HepG2 (cell line): ENCODE measurements around the gene TMEM87A. TPM values are rescaled to one million over a fixed set of nuclear protein-coding genes. Genes with fewer than 3 reads are reported as not detected.

ENCODE experiments used
- HNRNPH1 ChIP-seq: fragments of 200-400 bp; formaldehyde crosslinking; optimal IDR thresholded peaks from 2 replicates; pipeline ENCODE3; 2017; ENCODE audit warnings: mild to moderate bottlenecking, low read depth, low read length
- KLF9 ChIP-seq: IDR thresholded peaks from 2 replicates; pipeline ENCODE4 v1.6.1; 2016; ENCODE audit warnings: low read depth
- PAX8 ChIP-seq: sonication (generic); formaldehyde crosslinking; IDR thresholded peaks from 2 replicates; pipeline ENCODE4 v1.8.0; 2022; ENCODE audit warnings: mild to moderate bottlenecking, missing genetic modification reagents, borderline replicate concordance
- RFX5 ChIP-seq: IDR thresholded peaks from 2 replicates; pipeline ENCODE4 v1.6.1; 2011; ENCODE audit warnings: low read depth, low read length, improper control_type of control experiment
- SALL2 ChIP-seq: sonication (generic); formaldehyde crosslinking; IDR thresholded peaks from 2 replicates; pipeline ENCODE4 v1.8.1; 2023; ENCODE audit warnings: mild to moderate bottlenecking, missing genetic modification reagents, inconsistent platforms
- STAG1 ChIP-seq: sonication (generic); formaldehyde crosslinking; IDR thresholded peaks from 2 replicates; pipeline ENCODE4 v1.4.0; 2020; ENCODE audit warnings: missing genetic modification reagents
- ZBTB7A ChIP-seq: sonication (generic); formaldehyde crosslinking; IDR thresholded peaks from 2 replicates; pipeline ENCODE4 v1.8.0; 2022; ENCODE audit warnings: mild to moderate bottlenecking, missing genetic modification reagents
- ZNF331 ChIP-seq: sonication (generic); formaldehyde crosslinking; IDR thresholded peaks from 2 replicates; pipeline ENCODE4 v1.4.0; 2020; ENCODE audit warnings: missing genetic modification reagents
- polyA plus RNA-seq, 8 experiments: library from polyadenylated mRNA; depleted of rRNA in 3 of 8; stranded (reverse) in 7 of 8; unstranded in 1 of 8; fragments of >200 nt; fragmentation: Illumina TruSeq in 4 of 8; extraction: Trizol in 4 of 8; gene quantifications; 2 replicates each; pipeline versions ENCODE4 v1.2.1 to v1.2.3, GENCODE V29; 2011 to 2016; ENCODE audit warnings: low read depth in 4 of 8, missing spikeins in 1 of 8, mixed read lengths in 1 of 8; ENCODE audit not compliant: insufficient read depth in 1 of 8
- total RNA-seq, 5 experiments: library from RNA; depleted of rRNA; stranded (reverse); fragments of >200 nt; fragmentation: Illumina TruSeq; extraction: Trizol; gene quantifications; 2 replicates each; pipeline ENCODE4 v1.2.3, GENCODE V29; 2016; ENCODE audit warnings: low read depth in 1 of 5
- TF ChIP-seq, protein P1 (sequence below): sonication (generic); formaldehyde crosslinking; IDR thresholded peaks from 2 replicates; pipeline ENCODE4 v1.4.0; 2020; ENCODE audit warnings: missing genetic modification reagents
- TF ChIP-seq, protein P2 (sequence below): sonication (generic); formaldehyde crosslinking; IDR thresholded peaks from 2 replicates; pipeline ENCODE4 v1.4.0; 2020; ENCODE audit warnings: mild to moderate bottlenecking, missing genetic modification reagents
- TF ChIP-seq, protein P3 (sequence below): sonication (generic); formaldehyde crosslinking; IDR thresholded peaks from 2 replicates; pipeline ENCODE4 v1.5.0; 2020; ENCODE audit warnings: missing genetic modification reagents, mild to moderate bottlenecking, borderline replicate concordance
- TF ChIP-seq, protein P4 (sequence below): sonication (generic); formaldehyde crosslinking; IDR thresholded peaks from 2 replicates; pipeline ENCODE4 v1.4.0; 2020; ENCODE audit warnings: mild to moderate bottlenecking, missing genetic modification reagents, borderline replicate concordance
- TF ChIP-seq, protein P5 (sequence below): sonication (generic); formaldehyde crosslinking; IDR thresholded peaks from 2 replicates; pipeline ENCODE4 v1.4.0; 2020; ENCODE audit warnings: low read depth, mild to moderate bottlenecking, missing genetic modification reagents

TMEM87A gene
- total and polyA plus RNA-seq, 2 of the 13 experiments (the other 11 are each of a cell fraction or from before 2014, with no cell fraction given): 20.2 to 42.8 TPM

DNA sequence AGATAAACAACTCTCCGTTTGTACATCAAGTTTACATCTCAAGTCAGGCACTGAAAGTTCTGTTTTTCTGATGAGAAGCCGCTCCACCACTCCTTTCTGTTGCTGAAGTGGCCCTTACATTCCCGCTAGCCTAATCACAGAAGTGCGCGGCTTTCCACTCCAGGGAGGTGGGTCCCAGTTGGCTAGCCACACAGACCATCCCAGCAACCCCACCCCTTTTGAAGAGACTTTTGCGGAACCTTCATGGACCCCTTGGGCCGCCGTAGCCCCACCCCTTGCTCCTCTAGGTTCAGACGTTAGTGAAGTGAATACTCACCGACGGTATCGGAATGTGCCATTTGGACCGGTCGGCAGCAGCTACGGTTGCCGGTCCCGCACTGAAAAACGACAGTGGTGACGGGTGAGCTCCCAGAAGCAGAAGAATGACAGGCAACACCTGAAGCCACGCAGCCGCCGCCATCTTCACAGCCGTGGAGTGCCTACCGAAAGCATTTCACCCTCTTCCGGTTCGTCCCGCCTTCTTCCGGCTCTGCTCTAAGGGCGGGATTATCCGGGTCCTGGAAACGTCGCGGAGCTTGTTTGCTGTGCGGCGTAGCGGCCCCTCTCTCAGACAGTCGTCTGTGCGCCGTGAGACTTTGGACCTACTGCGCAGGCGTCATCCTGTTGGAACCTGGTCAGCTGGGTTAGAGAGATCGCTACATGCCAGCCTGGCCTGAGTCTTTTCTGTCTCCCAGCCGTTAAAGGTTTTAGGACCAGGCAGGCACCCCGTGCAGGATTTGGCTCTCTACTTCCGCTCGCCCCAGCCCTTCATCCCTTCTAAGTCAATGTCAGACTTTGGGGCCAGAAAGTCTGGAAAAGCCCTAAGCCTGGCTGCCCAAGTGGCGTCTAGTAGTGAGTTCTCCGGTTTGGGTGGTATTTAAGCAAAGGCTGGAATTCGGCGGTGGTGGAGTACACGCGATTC lies at the start of gene TMEM87A, which contains the start of gene GANC (continued):
- TF ChIP-seq, protein P1, sequence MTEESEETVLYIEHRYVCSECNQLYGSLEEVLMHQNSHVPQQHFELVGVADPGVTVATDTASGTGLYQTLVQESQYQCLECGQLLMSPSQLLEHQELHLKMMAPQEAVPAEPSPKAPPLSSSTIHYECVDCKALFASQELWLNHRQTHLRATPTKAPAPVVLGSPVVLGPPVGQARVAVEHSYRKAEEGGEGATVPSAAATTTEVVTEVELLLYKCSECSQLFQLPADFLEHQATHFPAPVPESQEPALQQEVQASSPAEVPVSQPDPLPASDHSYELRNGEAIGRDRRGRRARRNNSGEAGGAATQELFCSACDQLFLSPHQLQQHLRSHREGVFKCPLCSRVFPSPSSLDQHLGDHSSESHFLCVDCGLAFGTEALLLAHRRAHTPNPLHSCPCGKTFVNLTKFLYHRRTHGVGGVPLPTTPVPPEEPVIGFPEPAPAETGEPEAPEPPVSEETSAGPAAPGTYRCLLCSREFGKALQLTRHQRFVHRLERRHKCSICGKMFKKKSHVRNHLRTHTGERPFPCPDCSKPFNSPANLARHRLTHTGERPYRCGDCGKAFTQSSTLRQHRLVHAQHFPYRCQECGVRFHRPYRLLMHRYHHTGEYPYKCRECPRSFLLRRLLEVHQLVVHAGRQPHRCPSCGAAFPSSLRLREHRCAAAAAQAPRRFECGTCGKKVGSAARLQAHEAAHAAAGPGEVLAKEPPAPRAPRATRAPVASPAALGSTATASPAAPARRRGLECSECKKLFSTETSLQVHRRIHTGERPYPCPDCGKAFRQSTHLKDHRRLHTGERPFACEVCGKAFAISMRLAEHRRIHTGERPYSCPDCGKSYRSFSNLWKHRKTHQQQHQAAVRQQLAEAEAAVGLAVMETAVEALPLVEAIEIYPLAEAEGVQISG (CRISPR knock-in tag): peak; percentile 86
- TF ChIP-seq ZBTB7A (CRISPR knock-in tag) (peak; percentile 71; the same call in 1 of the 2 replicates), RFX5 (peak; percentile 35; the same call in 1 of the 2 replicates), STAG1 (no peak), HNRNPH1 (no peak), KLF9 (CRISPR knock-in tag) (peak; percentile 47; the same call in 1 of the 2 replicates), ZNF331 (peak; percentile 43; the same call in 1 of the 2 replicates), PAX8 (peak; percentile 71; the same call in 1 of the 2 replicates), SALL2 (0 out of 2 replicates have a peak, but pooled peaks have one; percentile 27)
- TF ChIP-seq, protein P2, sequence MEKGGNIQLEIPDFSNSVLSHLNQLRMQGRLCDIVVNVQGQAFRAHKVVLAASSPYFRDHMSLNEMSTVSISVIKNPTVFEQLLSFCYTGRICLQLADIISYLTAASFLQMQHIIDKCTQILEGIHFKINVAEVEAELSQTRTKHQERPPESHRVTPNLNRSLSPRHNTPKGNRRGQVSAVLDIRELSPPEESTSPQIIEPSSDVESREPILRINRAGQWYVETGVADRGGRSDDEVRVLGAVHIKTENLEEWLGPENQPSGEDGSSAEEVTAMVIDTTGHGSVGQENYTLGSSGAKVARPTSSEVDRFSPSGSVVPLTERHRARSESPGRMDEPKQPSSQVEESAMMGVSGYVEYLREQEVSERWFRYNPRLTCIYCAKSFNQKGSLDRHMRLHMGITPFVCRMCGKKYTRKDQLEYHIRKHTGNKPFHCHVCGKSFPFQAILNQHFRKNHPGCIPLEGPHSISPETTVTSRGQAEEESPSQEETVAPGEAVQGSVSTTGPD: no peak
- TF ChIP-seq, protein P3, sequence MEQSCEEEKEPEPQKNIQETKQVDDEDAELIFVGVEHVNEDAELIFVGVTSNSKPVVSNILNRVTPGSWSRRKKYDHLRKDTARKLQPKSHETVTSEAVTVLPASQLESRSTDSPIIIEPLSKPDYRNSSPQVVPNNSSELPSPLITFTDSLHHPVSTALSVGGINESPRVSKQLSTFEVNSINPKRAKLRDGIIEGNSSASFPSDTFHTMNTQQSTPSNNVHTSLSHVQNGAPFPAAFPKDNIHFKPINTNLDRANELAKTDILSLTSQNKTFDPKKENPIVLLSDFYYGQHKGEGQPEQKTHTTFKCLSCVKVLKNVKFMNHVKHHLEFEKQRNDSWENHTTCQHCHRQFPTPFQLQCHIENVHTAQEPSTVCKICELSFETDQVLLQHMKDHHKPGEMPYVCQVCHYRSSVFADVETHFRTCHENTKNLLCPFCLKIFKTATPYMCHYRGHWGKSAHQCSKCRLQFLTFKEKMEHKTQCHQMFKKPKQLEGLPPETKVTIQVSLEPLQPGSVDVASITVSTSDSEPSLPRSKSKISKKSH (CRISPR knock-in tag): peak; percentile 74; the same call in 1 of the 2 replicates
- TF ChIP-seq, protein P4, sequence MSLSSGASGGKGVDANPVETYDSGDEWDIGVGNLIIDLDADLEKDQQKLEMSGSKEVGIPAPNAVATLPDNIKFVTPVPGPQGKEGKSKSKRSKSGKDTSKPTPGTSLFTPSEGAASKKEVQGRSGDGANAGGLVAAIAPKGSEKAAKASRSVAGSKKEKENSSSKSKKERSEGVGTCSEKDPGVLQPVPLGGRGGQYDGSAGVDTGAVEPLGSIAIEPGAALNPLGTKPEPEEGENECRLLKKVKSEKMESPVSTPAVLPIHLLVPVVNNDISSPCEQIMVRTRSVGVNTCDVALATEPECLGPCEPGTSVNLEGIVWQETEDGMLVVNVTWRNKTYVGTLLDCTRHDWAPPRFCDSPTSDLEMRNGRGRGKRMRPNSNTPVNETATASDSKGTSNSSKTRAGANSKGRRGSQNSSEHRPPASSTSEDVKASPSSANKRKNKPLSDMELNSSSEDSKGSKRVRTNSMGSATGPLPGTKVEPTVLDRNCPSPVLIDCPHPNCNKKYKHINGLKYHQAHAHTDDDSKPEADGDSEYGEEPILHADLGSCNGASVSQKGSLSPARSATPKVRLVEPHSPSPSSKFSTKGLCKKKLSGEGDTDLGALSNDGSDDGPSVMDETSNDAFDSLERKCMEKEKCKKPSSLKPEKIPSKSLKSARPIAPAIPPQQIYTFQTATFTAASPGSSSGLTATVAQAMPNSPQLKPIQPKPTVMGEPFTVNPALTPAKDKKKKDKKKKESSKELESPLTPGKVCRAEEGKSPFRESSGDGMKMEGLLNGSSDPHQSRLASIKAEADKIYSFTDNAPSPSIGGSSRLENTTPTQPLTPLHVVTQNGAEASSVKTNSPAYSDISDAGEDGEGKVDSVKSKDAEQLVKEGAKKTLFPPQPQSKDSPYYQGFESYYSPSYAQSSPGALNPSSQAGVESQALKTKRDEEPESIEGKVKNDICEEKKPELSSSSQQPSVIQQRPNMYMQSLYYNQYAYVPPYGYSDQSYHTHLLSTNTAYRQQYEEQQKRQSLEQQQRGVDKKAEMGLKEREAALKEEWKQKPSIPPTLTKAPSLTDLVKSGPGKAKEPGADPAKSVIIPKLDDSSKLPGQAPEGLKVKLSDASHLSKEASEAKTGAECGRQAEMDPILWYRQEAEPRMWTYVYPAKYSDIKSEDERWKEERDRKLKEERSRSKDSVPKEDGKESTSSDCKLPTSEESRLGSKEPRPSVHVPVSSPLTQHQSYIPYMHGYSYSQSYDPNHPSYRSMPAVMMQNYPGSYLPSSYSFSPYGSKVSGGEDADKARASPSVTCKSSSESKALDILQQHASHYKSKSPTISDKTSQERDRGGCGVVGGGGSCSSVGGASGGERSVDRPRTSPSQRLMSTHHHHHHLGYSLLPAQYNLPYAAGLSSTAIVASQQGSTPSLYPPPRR: peak; percentile 74
- TF ChIP-seq, protein P5, sequence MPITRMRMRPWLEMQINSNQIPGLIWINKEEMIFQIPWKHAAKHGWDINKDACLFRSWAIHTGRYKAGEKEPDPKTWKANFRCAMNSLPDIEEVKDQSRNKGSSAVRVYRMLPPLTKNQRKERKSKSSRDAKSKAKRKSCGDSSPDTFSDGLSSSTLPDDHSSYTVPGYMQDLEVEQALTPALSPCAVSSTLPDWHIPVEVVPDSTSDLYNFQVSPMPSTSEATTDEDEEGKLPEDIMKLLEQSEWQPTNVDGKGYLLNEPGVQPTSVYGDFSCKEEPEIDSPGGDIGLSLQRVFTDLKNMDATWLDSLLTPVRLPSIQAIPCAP: peak; percentile 33; the same call in 1 of the 2 replicates
